MCF 10A (cell line): ENCODE data around the gene SGSM1. TPM values are rescaled to one million over a fixed set of nuclear protein-coding genes. Genes with fewer than 3 reads are reported as not detected.

Experiments used
- BruUV-seq: library from RNA; stranded (reverse); fragments of 400-500 nt; replicated peaks from 2 replicates; lab custom pipeline; 2021; lab: Mats Ljungman, UMichigan
- CTCF ChIA-PET: fragments of 300-600 bp; sonication (Branson Sonifier 250); formaldehyde crosslinking; extraction: SDS; loops from one replicate; lab custom pipeline; 2021; ENCODE audit warnings: antibody characterized with exemption, inconsistent platforms; lab: Yijun Ruan, JAX
- POLR2A ChIA-PET: fragments of 300-600, 350-650 bp; sonication (Branson Sonifier 250); formaldehyde crosslinking; extraction: SDS; loops from one replicate; lab custom pipeline; 2020; ENCODE audit warnings: antibody characterized with exemption, inconsistent platforms; lab: Yijun Ruan, JAX
- DNase-seq: peaks from one replicate; pipeline ENCODE4 v3.0.0-alpha.2; 2018; ENCODE audit not compliant: unreplicated experiment
- H3K27ac Mint-ChIP-seq: one replicate; pipeline ENCODE4 v1.8.0; 2022; ENCODE audit warnings: mild to moderate bottlenecking, low read depth, mixed read lengths; ENCODE audit not compliant: unreplicated experiment
- H3K27me3 Mint-ChIP-seq: one replicate; pipeline ENCODE4 v1.8.0; 2022; ENCODE audit warnings: mixed read lengths; ENCODE audit not compliant: insufficient read depth, unreplicated experiment
- H3K36me3 Mint-ChIP-seq: one replicate; pipeline ENCODE4 v1.8.0; 2022; ENCODE audit warnings: mild to moderate bottlenecking, moderate library complexity, mixed read lengths; ENCODE audit not compliant: insufficient read depth, unreplicated experiment
- H3K4me1 Mint-ChIP-seq: one replicate; pipeline ENCODE4 v1.8.0; 2022; ENCODE audit warnings: mixed read lengths; ENCODE audit not compliant: insufficient read depth, unreplicated experiment
- H3K4me3 Mint-ChIP-seq: one replicate; pipeline ENCODE4 v1.8.0; 2022; ENCODE audit warnings: mild to moderate bottlenecking, moderate library complexity, mixed read lengths; ENCODE audit not compliant: unreplicated experiment
- H3K9me3 Mint-ChIP-seq: one replicate; pipeline ENCODE4 v1.8.0; 2022; ENCODE audit warnings: mixed read lengths; ENCODE audit not compliant: unreplicated experiment
- intact Hi-C: fragments of 100-400 bp; cut with micrococcal nuclease; formaldehyde crosslinking; loops from 2 replicates; pipeline ENCODE4 v1.14.1; 2022
- total RNA-seq: library from RNA; stranded (reverse); gene quantifications from 2 replicates; pipeline ENCODE4 v1.2.3, GENCODE V29; 2022
- TF ChIP-seq, protein P1 (sequence below): fragments of 200-600 bp; IDR thresholded peaks from one replicate; pipeline ENCODE4 v1.8.0; 2022; ENCODE audit warnings: antibody characterized with exemption, mild to moderate bottlenecking; ENCODE audit not compliant: unreplicated experiment

The SGSM1 gene
- total RNA-seq, 1 experiment from 2014 or later: 0.14 TPM

DNA sequence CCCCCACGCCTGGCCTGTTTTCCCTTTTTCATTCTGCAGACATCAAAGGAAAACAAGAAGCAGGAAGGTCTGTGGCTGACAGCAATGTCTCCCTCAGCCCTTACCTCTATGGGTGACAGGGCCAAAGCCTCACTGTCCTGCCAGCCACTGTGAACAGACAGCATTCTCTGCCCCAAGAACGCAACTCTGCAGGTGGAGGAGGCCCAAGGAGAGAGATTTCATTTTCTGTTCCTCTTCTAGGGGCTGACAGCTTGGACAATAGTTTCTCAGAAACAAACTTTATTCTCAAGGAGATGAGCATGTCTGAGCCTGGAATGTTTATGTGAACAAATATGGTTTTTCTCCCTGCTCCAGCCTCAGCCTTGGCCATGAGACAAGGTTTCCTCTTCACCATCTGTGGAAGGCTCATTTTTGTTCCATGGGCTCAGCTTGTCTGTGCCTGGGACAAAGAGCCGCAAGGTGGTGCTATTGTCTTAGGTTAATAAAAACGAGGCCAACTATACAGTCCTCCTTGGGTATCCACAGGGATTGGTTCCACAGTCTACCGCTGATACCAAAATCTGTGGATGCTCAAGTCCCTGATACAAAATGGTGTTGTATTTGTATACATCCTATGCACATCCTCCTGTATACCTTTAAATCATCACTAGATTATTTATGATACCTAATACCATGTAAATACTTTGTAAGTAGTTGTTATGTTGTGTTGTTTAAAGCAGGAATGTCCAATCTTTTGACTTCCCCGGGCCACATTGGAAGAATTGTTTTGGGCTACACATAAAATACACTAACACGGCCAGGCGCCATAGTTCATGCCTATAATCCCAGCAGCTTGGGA is 37.3 kb upstream of the SGSM1 start:
- TF ChIP-seq, protein P1, sequence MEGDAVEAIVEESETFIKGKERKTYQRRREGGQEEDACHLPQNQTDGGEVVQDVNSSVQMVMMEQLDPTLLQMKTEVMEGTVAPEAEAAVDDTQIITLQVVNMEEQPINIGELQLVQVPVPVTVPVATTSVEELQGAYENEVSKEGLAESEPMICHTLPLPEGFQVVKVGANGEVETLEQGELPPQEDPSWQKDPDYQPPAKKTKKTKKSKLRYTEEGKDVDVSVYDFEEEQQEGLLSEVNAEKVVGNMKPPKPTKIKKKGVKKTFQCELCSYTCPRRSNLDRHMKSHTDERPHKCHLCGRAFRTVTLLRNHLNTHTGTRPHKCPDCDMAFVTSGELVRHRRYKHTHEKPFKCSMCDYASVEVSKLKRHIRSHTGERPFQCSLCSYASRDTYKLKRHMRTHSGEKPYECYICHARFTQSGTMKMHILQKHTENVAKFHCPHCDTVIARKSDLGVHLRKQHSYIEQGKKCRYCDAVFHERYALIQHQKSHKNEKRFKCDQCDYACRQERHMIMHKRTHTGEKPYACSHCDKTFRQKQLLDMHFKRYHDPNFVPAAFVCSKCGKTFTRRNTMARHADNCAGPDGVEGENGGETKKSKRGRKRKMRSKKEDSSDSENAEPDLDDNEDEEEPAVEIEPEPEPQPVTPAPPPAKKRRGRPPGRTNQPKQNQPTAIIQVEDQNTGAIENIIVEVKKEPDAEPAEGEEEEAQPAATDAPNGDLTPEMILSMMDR: peak; percentile 81
- peak; percentile 72 for DNase-seq
- H3K9me3 Mint-ChIP-seq: no peaks in the 10 kb centered on the region
- no TSS peak for BruUV-seq
- no peaks in the 10 kb centered on the region for H3K4me1 Mint-ChIP-seq
- no peak overlapping the region for H3K4me3 Mint-ChIP-seq
- intact Hi-C loops: loop anchor here (1.0 to 10.0 kb wide), 5 partner anchors 69 to 1006 kb away; no protein-coding TSS in a partner anchor
- ChIA-PET CTCF (interaction anchor here (0.7 to 7.5 kb wide), 22 partner anchors 9 to 1772 kb away, joined by 3 to 112 read pairs (median 5); no protein-coding TSS in a partner anchor), POLR2A (interaction anchor here (1.0 kb wide), 1 partner anchor 82 kb away, joined by 4 read pairs; no protein-coding TSS in a partner anchor)
- H3K27ac Mint-ChIP-seq: no peak overlapping the region
- no peaks in the 10 kb centered on the region for H3K36me3 Mint-ChIP-seq
- peaks cover 28% of the 10 kb centered on the region for H3K27me3 Mint-ChIP-seq

DNA sequence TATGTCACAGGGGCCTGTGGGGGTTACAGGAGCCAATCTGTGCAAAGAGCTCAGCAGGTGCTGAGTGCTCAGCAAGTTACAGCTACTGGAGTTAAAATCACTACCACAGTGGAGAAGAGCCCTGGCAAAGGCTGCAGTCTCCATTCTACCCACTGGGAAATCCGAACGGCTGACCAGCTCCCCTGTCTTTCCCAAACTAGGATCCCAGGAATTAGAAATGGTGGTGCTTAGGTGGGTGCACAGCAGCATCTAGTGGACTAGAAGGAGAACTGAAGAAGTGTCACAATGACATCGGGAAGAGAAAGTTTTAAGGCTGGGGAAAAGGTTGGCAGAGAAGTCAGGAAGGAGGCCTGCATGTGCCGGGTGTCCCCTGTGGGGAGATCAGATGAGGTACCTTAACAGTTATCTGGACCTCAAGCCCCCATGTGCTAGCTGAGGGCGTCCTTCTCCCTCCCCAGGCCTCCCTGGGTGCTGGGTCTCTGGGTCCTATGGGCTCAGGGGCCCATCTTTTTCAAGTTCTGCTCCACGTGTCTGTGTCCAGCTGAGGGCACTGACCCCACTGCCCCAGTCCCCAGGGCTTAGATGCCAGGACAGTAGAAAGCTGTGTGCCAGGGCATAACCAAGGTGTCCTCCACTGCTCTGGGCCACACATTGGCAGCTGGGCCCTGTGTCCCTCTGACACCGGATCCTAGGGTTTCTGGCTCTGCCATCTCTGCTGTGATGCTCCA is 33.4 kb upstream of the SGSM1 start:
- CTCF ChIA-PET: interaction anchor here (0.5 to 7.5 kb wide), 16 partner anchors 8 to 449 kb away, joined by 3 to 112 read pairs (median 4); no protein-coding TSS in a partner anchor
- peaks cover 62% of the 10 kb centered on the region for H3K27me3 Mint-ChIP-seq

DNA sequence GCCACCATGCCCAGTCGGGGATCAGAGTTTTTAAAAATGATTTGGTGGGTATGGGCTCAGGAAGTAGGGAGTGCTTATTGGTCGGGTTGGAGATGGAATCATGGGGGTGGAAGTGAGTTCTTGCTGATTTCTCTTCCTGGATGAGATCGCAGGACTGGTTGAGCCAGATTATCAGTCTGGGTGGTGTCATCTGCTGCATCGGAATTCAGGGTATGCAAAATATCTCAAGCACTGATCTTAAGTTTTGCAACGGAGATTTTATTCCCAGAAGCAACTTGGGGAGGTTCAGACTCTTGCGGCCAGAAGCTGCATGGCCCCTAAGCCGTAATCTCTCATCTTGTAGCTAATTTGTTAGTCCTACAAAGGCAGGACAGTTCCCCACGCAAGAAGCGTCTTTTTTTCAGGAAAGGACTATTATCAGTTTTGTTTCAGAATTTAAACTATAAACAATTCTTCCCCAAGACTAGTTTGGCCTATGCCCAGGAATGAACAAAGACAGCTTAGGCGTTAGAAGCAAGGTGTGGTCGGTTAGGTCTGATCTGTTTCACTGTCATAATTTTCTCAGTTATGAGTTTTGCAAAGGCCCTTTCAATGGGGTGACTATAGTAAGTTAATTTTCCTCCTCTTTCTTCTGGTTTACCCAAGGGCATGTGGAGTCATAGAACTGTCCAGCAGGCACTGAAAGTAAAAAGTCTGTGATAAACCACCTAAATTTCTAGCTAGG is 30.1 kb upstream of the SGSM1 start:
- Mint-ChIP-seq H3K27me3 (peaks cover 80% of the 10 kb centered on the region), H3K27ac (no peak overlapping the region), H3K4me1 (no peaks in the 10 kb centered on the region), H3K36me3 (no peaks in the 10 kb centered on the region), H3K9me3 (no peaks in the 10 kb centered on the region), H3K4me3 (no peak overlapping the region)
- CTCF ChIA-PET: interaction anchor here (0.6 to 1.6 kb wide), 3 partner anchors 12 to 74 kb away, joined by 3 to 6 read pairs (median 4); no protein-coding TSS in a partner anchor
- no TSS peak for BruUV-seq
- TF ChIP-seq, protein P1: no peak
- POLR2A ChIA-PET: no interaction called here
- DNase-seq: no peak
- intact Hi-C loops: no loop called here

More for the DNA sequence above, 33.4 kb upstream of the SGSM1 start:
- H3K36me3 Mint-ChIP-seq: no peaks in the 10 kb centered on the region
- no peaks in the 10 kb centered on the region for H3K9me3 Mint-ChIP-seq
- no TSS peak for BruUV-seq
- peak; percentile 37 for DNase-seq
- POLR2A ChIA-PET: interaction anchor here (0.7 kb wide), 1 partner anchor 429 kb away, joined by 3 read pairs; no protein-coding TSS in a partner anchor
- H3K4me3 Mint-ChIP-seq: no peak overlapping the region
- no peak overlapping the region for H3K27ac Mint-ChIP-seq
- intact Hi-C loops: no loop called here
- TF ChIP-seq, protein P1: peak; percentile 30
- no peaks in the 10 kb centered on the region for H3K4me1 Mint-ChIP-seq
